Gastrocnemius medialis (tissue), 4 donors: ENCODE results near the gene CALN1. TPM values are rescaled to one million over a fixed set of nuclear protein-coding genes. Genes with fewer than 3 reads are reported as not detected.

Source experiments
- ATAC-seq, 2 donors: fragments of 150-250 bp; one replicate each; pipeline ENCODE4 v1.9.1; 2016
- DNase-seq, 2 donors: peaks; one replicate each; pipeline ENCODE4 v3.0.0-alpha.2; 2019
- H3K27ac ChIP-seq, 4 donors: fragments of 200-600 bp; sonication (generic); 1 replicate in 1 of 4; 2 replicates in 3 of 4; pipeline ENCODE4 v1.5.1; 2016 to 2018; ENCODE audit warnings: mild to moderate bottlenecking in 2 of 4, moderate library complexity in 1 of 4
- H3K27me3 ChIP-seq, 3 donors: fragments of 200-600 bp; sonication (generic) in 2 of 3; 1 replicate in 1 of 3; 2 replicates in 2 of 3; pipeline versions ENCODE4 v1.5.1 to v1.6.0; 2016 to 2019; ENCODE audit warnings: mild to moderate bottlenecking in 1 of 3, moderate library complexity in 1 of 3
- H3K36me3 ChIP-seq, 2 donors: fragments of 200-600 bp; sonication (generic) in 1 of 2; one replicate each; pipeline ENCODE4 v1.5.1; 2017 to 2018
- H3K4me1 ChIP-seq, 2 donors: fragments of 200-600 bp; sonication (generic) in 1 of 2; one replicate each; pipeline ENCODE4 v1.5.1; 2016 to 2017; ENCODE audit warnings: mild to moderate bottlenecking in 2 of 2
- H3K4me3 ChIP-seq, 4 donors: fragments of 200-600 bp; sonication (generic) in 3 of 4; 1 replicate in 1 of 4; 2 replicates in 3 of 4; pipeline ENCODE4 v1.5.1; 2016 to 2019; ENCODE audit warnings: mild to moderate bottlenecking in 2 of 4
- H3K9me3 ChIP-seq, 3 donors: fragments of 200-600 bp; sonication (generic) in 2 of 3; 1 replicate in 1 of 3; 2 replicates in 2 of 3; pipeline ENCODE4 v1.5.1; 2016 to 2019
- POLR2A ChIP-seq, 2 donors: fragments of 450-650 bp; IDR thresholded peaks; one replicate each; pipeline ENCODE4 v1.6.1; 2017; ENCODE audit warnings: antibody characterized with exemption in 2 of 2, mild to moderate bottlenecking in 2 of 2, moderate library complexity in 2 of 2
- in situ Hi-C, 4 donors: fragments of 200-750 bp; cut with MboI; loops; one replicate each; pipeline versions ENCODE4 v1.15.0 to v1.8.0; 2017; ENCODE audit warnings: low sequenced_read_pairs in 4 of 4
- intact Hi-C: fragments of 100-400 bp; cut with DNase I; formaldehyde crosslinking; loops from one replicate; pipeline ENCODE4 v1.15.1; 2023; ENCODE audit warnings: low total_unique reads
- total RNA-seq, 4 donors: library from RNA; depleted of rRNA; stranded (reverse); fragments of >200 nt; gene quantifications; one replicate each; pipeline versions ENCODE4 v1.1.0 to v1.2.3, GENCODE V29; 2016
- TF ChIP-seq, protein P1 (sequence below), 5 experiments: fragments of 450-650 bp in 3 of 5; fragments of 200-600 bp in 2 of 5; sonication (generic) in 2 of 5; IDR thresholded peaks in 4 of 5; conservative IDR thresholded peaks in 1 of 5; 1 replicate in 4 of 5; 2 replicates in 1 of 5; pipeline ENCODE4 v1.5.1; 2016 to 2019; ENCODE audit warnings: antibody characterized with exemption in 5 of 5, mild to moderate bottlenecking in 3 of 5, moderate library complexity in 3 of 5

The CALN1 gene
- total RNA-seq, 4 donors from 2014 or later = not detected

GRCh38 chr7:71808115-71808514 lies 604.0 kb downstream of the CALN1 start:
- no peaks in the 10 kb centered on the region for H3K9me3 ChIP-seq
- TF ChIP-seq, protein P1, sequence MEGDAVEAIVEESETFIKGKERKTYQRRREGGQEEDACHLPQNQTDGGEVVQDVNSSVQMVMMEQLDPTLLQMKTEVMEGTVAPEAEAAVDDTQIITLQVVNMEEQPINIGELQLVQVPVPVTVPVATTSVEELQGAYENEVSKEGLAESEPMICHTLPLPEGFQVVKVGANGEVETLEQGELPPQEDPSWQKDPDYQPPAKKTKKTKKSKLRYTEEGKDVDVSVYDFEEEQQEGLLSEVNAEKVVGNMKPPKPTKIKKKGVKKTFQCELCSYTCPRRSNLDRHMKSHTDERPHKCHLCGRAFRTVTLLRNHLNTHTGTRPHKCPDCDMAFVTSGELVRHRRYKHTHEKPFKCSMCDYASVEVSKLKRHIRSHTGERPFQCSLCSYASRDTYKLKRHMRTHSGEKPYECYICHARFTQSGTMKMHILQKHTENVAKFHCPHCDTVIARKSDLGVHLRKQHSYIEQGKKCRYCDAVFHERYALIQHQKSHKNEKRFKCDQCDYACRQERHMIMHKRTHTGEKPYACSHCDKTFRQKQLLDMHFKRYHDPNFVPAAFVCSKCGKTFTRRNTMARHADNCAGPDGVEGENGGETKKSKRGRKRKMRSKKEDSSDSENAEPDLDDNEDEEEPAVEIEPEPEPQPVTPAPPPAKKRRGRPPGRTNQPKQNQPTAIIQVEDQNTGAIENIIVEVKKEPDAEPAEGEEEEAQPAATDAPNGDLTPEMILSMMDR (IDR thresholded peaks at IDR 0.05 in 4 of 5, conservative IDR thresholded peaks at IDR 0.05 in 1 of 5) = no peak
- TF ChIP-seq POLR2A (IDR thresholded peaks at IDR 0.05) = no peak
- no peak overlapping the region for H3K27ac ChIP-seq
- in situ Hi-C loops (no loop called here), intact Hi-C loops (no loop called here)
- DNase-seq (no peak), ATAC-seq (no peak)
- H3K4me3 ChIP-seq = no peak overlapping the region
- no peaks in the 10 kb centered on the region for H3K27me3 ChIP-seq
- H3K4me1 ChIP-seq = no peaks in the 10 kb centered on the region
- H3K36me3 ChIP-seq = no peaks in the 10 kb centered on the region

GRCh38 chr7:71804256-71804655 lies 607.9 kb downstream of the CALN1 start:
- in situ Hi-C loops (no loop called here), intact Hi-C loops (no loop called here)
- no peak for TF ChIP-seq POLR2A (IDR thresholded peaks at IDR 0.05)
- TF ChIP-seq, protein P1 (IDR thresholded peaks at IDR 0.05 in 4 of 5, conservative IDR thresholded peaks at IDR 0.05 in 1 of 5) = no peak

GRCh38 chr7:71801976-71802375 lies 610.2 kb downstream of the CALN1 start:
- no peaks in the 10 kb centered on the region for H3K36me3 ChIP-seq
- ATAC-seq (no peak), DNase-seq (no peak)
- no peak overlapping the region for H3K27ac ChIP-seq
- H3K4me1 ChIP-seq = no peaks in the 10 kb centered on the region
- no peaks in the 10 kb centered on the region for H3K9me3 ChIP-seq
- TF ChIP-seq, protein P1 (IDR thresholded peaks at IDR 0.05 in 4 of 5, conservative IDR thresholded peaks at IDR 0.05 in 1 of 5) = no peak
- TF ChIP-seq POLR2A (IDR thresholded peaks at IDR 0.05) = no peak
- in situ Hi-C loops (no loop called here), intact Hi-C loops (no loop called here)
- no peak overlapping the region for H3K4me3 ChIP-seq
- no peaks in the 10 kb centered on the region for H3K27me3 ChIP-seq

More at GRCh38 chr7:71804256-71804655, 607.9 kb downstream of the CALN1 start:
- no peaks in the 10 kb centered on the region for H3K27me3 ChIP-seq
- ATAC-seq (no peak), DNase-seq (no peak)
- H3K4me1 ChIP-seq = no peaks in the 10 kb centered on the region
- H3K27ac ChIP-seq = no peak overlapping the region
- H3K4me3 ChIP-seq = no peak overlapping the region
- no peaks in the 10 kb centered on the region for H3K36me3 ChIP-seq
- H3K9me3 ChIP-seq = no peaks in the 10 kb centered on the region

DNA sequence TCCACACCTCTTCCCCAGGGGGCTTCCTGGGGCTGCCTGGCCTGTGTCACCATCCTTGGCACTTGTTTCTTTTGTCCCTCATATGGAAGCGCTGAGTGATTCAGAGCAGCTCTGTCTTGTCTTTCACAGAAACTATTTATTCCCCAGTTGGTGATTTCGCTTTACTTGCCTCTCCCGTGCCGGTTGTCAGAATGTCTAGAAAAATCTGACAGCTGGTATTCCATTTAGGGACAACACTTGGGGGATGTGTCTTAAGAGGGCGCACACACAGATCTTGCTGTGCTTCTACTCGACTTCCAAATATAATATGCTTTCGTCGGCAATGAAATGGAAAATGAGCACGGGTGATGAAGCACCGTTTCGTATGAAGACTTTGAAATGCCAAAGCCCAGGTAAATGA lies 611.8 kb downstream of the CALN1 start:
- Histone ChIP-seq H3K4me3 (no peak overlapping the region), H3K27me3 (no peaks in the 10 kb centered on the region), H3K27ac (no peak overlapping the region), H3K4me1 (no peaks in the 10 kb centered on the region), H3K36me3 (no peaks in the 10 kb centered on the region), H3K9me3 (no peaks in the 10 kb centered on the region)
- in situ Hi-C loops = no loop called here
- no peak for DNase-seq
- TF ChIP-seq, protein P1 (IDR thresholded peaks at IDR 0.05 in 4 of 5, conservative IDR thresholded peaks at IDR 0.05 in 1 of 5) = no peak
- no peak for TF ChIP-seq POLR2A (IDR thresholded peaks at IDR 0.05)
- intact Hi-C loops = no loop called here
- no peak for ATAC-seq

DNA sequence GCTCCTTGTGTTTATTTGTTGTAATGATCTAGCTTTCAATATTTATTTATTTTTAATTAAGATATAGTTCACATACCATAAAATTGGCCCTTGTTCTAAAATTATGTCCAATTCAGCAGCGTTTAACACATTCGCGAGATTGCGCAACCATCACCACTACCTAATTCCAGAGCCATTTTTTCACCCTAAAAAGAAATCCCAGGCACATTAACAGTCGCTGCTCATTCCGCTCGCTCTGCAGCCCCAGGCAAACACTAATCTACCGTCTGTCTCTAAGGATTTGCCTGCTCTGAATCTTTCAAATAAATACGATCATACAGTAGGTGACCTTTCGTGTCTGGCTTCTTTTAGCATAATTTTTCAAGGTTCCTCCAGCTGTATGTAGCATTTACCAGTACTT lies 616.7 kb downstream of the CALN1 start:
- Histone ChIP-seq H3K27ac (no peak overlapping the region), H3K9me3 (no peaks in the 10 kb centered on the region), H3K4me1 (no peaks in the 10 kb centered on the region), H3K27me3 (no peaks in the 10 kb centered on the region), H3K4me3 (no peak overlapping the region), H3K36me3 (no peaks in the 10 kb centered on the region)
- intact Hi-C loops = no loop called here
- DNase-seq (no peak), ATAC-seq (no peak)
- TF ChIP-seq, protein P1 (IDR thresholded peaks at IDR 0.05 in 4 of 5, conservative IDR thresholded peaks at IDR 0.05 in 1 of 5) = no peak
- no peak for TF ChIP-seq POLR2A (IDR thresholded peaks at IDR 0.05)
- in situ Hi-C loops = no loop called here
